ENCODE results near the gene ATP8B1. TPM values are rescaled to one million over a fixed set of nuclear protein-coding genes. Genes with fewer than 3 reads are reported as not detected.

The ATP8B1 gene
- total and polyA plus RNA-seq, 9 of the 15 experiments (the other 6 are each of a cell fraction or from before 2014, with no cell fraction given): 0.01 to 0.22 (median 0.03) TPM; not detected in 3

- TF ChIP-seq RBM15 (IDR thresholded peaks at IDR 0.05; ENCODE audit: insufficient read depth, low read length): no peak
- peak; percentile 50 for TF ChIP-seq DACH1 (IDR thresholded peaks at IDR 0.05; ENCODE audit: partially characterized antibody)
- TF ChIP-seq ZNF165 (CRISPR knock-in tag; IDR thresholded peaks at IDR 0.05; ENCODE audit: borderline replicate concordance): no peak
- no peak for TF ChIP-seq HMGXB4 (CRISPR knock-in tag; IDR thresholded peaks at IDR 0.05)
- peak; percentile 95 for TF ChIP-seq ATF7 (IDR thresholded peaks at IDR 0.05)
- TF ChIP-seq ZBTB43 (CRISPR knock-in tag; IDR thresholded peaks at IDR 0.05): no peak
- TF ChIP-seq E2F3 (CRISPR knock-in tag; IDR thresholded peaks at IDR 0.05): no peak
- peak; percentile 36 to 73; a peak in 2 of 4 replicates for TF ChIP-seq MNT (conservative IDR thresholded peaks at IDR 0.05)
- TF ChIP-seq ZNF696 (CRISPR knock-in tag; conservative IDR thresholded peaks at IDR 0.05): no peak
- no peak for TF ChIP-seq ZFX (CRISPR knock-in tag; IDR thresholded peaks at IDR 0.05)
- no peak for TF ChIP-seq ZNF77 (CRISPR knock-in tag; IDR thresholded peaks at IDR 0.05)
- no peak for TF ChIP-seq SRSF1 (IDR thresholded peaks at IDR 0.05; ENCODE audit: low read depth, low read length)
- peak; percentile 74; the same call in 1 of the 2 replicates for TF ChIP-seq SMARCC2 (IDR thresholded peaks at IDR 0.05; ENCODE audit: low read depth)
- no peak for TF ChIP-seq ZC3H11A (IDR thresholded peaks at IDR 0.05; ENCODE audit: low read depth, low read length)
- no peak for TF ChIP-seq ZNF583 (CRISPR knock-in tag; IDR thresholded peaks at IDR 0.05)
- peak in 1 of 2 experiments; percentile 32; a peak in 1 of 4 replicates for TF ChIP-seq ZMIZ1 (IDR thresholded peaks at IDR 0.05; ENCODE audit: low read depth in 2 of 2, low read length in 2 of 2)
- TF ChIP-seq EWSR1 (IDR thresholded peaks at IDR 0.05; ENCODE audit: borderline replicate concordance, low read depth, partially characterized antibody): no peak
- TF ChIP-seq ZNF282 (CRISPR knock-in tag; IDR thresholded peaks at IDR 0.05): no peak
- TF ChIP-seq MTA1 (IDR thresholded peaks at IDR 0.05; ENCODE audit: borderline replicate concordance): 0 out of 2 replicates have a peak, but pooled peaks have one; percentile 16
Measured at GRCh38 chr18:57659460-57660102, 143.5 kb downstream of the ATP8B1 start (continued).
